GM12891 (cell line): ENCODE measurements around the gene ERBB2.

ENCODE experiments used
- DNase-seq: peaks from one replicate; pipeline ENCODE4 v3.0.0; 2011; ENCODE audit warnings: low spot score; ENCODE audit not compliant: insufficient read length
- FAIRE-seq: peaks from 2 replicates; lab custom pipeline; 2011; peaks lifted over from hg19 to GRCh38; lab: Jason Lieb, UNC
- PAX5 ChIP-seq: IDR thresholded peaks from 2 replicates; pipeline ENCODE4 v1.6.1; 2011; ENCODE audit warnings: low read length, moderate library complexity, mild to moderate bottlenecking; ENCODE audit not compliant: insufficient read depth, severe bottlenecking
- POLR2A ChIP-seq: IDR thresholded peaks from 2 replicates; pipeline ENCODE4 v1.6.1; 2011; ENCODE audit warnings: low read depth, low read length, control low read depth
- POLR2AphosphoS5 ChIP-seq: IDR thresholded peaks from 2 replicates; pipeline ENCODE4 v1.6.1; 2011; ENCODE audit warnings: low read depth, low read length, control low read depth
- POU2F2 ChIP-seq: IDR thresholded peaks from 2 replicates; pipeline ENCODE4 v1.6.1; 2011; ENCODE audit warnings: low read depth, mild to moderate bottlenecking, control low read depth, low read length, moderate library complexity
- SPI1 ChIP-seq: IDR thresholded peaks from 2 replicates; pipeline ENCODE4 v1.6.1; 2011; ENCODE audit warnings: low read depth, low read length, control low read depth
- TAF1 ChIP-seq: IDR thresholded peaks from 2 replicates; pipeline ENCODE4 v1.6.1; 2011; ENCODE audit warnings: low read depth, low read length, control low read depth

ERBB2 gene

GRCh38 chr17:39751016-39751543 is 51.2 kb downstream of the ERBB2 start:
- TF ChIP-seq POLR2A, result no peak
- TF ChIP-seq PAX5, result no peak
- no peak for TF ChIP-seq POU2F2
- TF ChIP-seq TAF1, result no peak
- TF ChIP-seq SPI1, result no peak
- TF ChIP-seq POLR2AphosphoS5, result no peak
- no peak for DNase-seq
- FAIRE-seq, result no peak

DNA sequence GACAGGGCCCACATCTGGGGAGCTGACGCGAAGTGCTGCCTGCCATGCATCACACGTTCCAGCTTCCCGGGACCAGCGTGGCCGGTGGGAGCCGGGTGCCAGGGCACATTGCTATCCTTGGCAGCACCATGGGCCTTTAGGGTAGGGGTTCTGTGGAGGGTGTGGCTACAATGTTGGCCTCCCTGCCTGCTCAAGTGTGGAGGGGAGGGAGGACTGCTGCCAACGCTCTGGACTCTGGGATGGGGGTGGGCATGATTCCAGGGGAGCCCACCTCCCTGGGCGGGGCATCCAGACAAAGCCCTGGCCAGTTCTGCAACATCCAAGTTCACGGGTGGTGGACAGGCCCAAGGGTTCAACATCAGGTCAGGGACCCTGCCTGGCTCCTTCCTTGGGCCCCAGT is 51.8 kb downstream of the ERBB2 start:
- DNase-seq, result no peak
- TF ChIP-seq POLR2A (no peak), POU2F2 (no peak), POLR2AphosphoS5 (no peak), SPI1 (no peak), TAF1 (no peak), PAX5 (no peak)
- no peak for FAIRE-seq

GRCh38 chr17:39752241-39752881 is 52.5 kb downstream of the ERBB2 start:
- DNase-seq, result no peak
- no peak for FAIRE-seq
- TF ChIP-seq SPI1, result no peak
- TF ChIP-seq TAF1, result no peak
- TF ChIP-seq PAX5, result no peak
- no peak for TF ChIP-seq POU2F2
- no peak for TF ChIP-seq POLR2A
- TF ChIP-seq POLR2AphosphoS5, result no peak

DNA sequence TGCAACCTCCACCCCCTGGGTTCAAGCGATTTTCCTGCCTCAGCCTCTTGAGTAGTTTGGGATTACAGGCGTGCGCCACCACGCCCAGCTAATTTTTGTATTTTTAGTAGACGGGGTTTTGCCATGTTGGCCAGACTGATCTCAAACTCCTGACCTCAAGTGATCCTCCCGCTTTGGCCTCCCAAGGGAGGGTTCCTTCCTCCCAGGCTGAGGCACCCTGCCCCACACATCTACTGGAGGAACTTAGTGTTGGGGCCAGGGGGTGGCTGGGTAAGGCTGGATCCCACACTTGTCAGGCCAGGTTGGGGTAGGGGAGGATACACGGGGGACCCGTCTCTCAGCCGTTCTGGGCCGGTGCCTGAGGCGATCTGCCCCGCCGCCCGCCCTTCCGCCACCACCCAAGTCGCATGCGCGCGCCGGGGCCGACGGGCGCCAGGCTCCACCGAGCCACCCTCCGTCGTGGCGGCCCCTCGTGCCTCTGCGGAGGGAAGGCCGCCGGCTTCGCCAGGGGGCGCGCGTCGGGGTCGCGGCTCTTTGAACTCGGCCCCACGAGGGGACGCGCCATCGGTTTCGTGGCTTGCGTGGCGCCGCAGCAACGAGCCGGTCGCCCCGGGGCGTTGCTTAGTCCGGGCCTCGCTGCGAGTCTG is 53.8 kb downstream of the ERBB2 start:
- DNase-seq, result peak; percentile 73
- no peak for FAIRE-seq
- peak; percentile 39; the same call in 1 of the 2 replicates for TF ChIP-seq POLR2A
- TF ChIP-seq SPI1, result no peak

GRCh38 chr17:39754161-39754957 is 54.5 kb downstream of the ERBB2 start:
- TF ChIP-seq SPI1 (peak; percentile 81), PAX5 (peak; percentile 76), POLR2A (no peak; the same call in 1 of the 2 replicates), TAF1 (no peak), POLR2AphosphoS5 (0 out of 2 replicates have a peak, but pooled peaks have one; percentile 14), POU2F2 (peak; percentile 31; the same call in 1 of the 2 replicates)
- FAIRE-seq (peak; percentile 97), DNase-seq (peak; percentile 97)

DNA sequence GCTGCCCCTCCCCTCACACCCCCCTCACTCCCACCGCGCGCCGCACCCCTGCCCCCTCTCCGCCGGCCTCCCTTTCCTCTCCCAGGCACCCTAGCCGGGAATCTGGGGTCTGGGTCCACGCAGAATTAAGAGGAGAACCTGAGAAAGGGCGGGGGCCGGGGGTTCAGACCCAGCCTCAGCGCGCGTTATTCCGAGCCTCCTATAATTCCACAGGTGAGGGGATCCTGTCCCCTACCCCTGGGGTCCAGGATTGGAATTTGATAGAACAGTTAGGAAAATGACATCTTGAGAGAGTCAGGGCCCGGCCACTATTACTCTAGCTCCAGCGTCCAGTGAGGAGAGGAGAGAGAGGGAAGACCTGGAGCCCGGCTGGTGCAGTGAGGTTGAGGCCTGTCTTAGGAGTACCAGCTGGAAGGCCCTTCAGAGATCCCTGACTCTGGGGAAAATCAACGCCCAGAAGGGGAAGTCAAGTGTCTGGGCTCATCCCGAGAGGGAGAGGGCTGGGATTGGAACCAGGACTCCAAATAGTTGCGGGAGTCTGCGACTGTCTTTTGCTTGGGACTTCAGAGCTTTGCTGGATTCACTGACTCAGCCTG is 55.2 kb downstream of the ERBB2 start:
- FAIRE-seq (peak; percentile 13), DNase-seq (no peak)
- no peak for TF ChIP-seq POU2F2

DNA sequence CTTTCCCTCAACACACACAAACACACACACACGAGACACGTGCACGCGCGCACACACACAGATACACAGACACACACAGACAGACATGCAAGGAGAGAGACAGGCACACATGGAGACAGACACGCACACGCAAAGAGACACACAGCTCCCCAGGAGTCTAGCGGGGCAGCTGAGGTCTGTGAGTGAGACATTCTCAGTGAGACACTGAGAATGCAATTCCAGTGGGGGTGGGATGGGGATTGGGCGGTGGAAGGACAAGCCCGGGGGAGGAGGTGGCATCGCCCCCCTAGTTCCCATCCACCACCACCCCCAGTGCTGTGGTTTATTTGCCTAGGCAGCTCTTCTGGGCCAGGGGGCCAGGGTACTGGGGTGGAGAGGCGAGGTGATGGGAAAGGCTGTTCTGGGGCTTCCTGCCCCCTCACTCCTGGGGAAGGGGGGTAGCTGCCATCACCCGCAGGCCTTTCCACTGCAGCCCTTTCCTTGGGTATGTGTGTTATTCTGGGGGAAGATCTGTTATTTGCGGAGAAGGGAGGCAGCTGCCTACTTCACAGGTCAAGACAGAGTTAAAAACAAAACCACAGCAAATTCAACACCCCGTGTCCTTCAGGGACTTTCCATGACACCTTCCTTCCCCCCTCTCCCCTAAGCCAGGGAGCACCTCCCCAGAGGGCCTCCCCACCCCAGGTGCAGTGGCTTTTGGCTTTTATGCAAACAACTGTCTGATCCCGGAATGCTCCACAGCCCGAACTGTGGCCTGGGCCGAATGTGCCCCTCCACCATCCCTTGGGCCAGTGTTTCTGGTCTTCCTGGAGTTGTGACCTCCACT is 55.9 kb downstream of the ERBB2 start:
- FAIRE-seq (peak; percentile 95), DNase-seq (no peak)
- peak; percentile 90 for TF ChIP-seq POU2F2
- TF ChIP-seq SPI1, result no peak
- peak; percentile 53 for TF ChIP-seq POLR2A
- peak; percentile 53 for TF ChIP-seq POLR2AphosphoS5
- TF ChIP-seq PAX5, result no peak

DNA sequence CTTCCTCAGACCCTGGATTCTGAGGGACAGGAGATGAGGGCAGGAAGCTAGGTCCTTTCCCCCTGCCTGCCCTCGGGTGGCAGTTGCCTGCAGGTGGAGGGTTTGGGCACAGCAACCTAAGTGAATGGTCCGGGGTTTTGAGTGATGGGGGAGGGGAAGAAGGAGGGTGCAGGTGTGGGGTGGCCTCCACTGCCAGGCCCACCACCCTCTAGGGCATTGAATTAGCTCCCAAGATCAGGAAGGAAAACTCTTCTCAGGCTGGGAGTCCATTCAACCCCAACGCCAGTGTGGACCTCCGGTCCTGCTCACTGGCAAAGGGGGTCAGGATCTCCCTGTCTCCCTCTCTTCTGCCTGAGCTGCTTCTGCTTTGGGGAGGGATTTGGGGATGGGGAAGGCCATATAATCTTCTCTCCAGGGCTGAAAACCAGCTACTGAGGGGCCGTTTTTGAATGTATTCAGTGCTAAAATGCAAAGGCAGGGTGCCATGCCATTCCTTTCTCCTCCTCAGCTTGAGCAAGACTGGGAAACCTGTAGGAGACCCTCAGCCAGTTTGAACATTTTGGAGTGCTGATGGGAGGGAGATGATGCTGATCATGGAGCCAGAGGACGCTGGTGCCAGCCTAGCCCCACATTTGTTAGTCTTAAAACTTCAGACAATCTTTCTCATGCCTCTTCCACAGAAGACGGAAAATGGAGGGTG is 56.7 kb downstream of the ERBB2 start:
- FAIRE-seq (no peak), DNase-seq (no peak)
- no peak for TF ChIP-seq POU2F2
- TF ChIP-seq TAF1, result no peak
- TF ChIP-seq PAX5, result no peak
- TF ChIP-seq SPI1, result no peak
- no peak for TF ChIP-seq POLR2A
- TF ChIP-seq POLR2AphosphoS5, result no peak
